ENCODE measurements around the gene ZFAND6. TPM values are rescaled to one million over a fixed set of nuclear protein-coding genes. Genes with fewer than 3 reads are reported as not detected.
"Not testable (repeated sequence)": the region's sequence is repeated elsewhere in the genome, so short reads cannot be mapped to it uniquely, and the experiment has no call there.

Gene ZFAND6
- total RNA-seq, 1 donor from 2014 or later: 84.9 TPM

- not testable (repeated sequence) for DNase-seq (ENCODE audit: extremely low read depth, low read depth, low spot score)
Measured at GRCh38 chr15:80045219-80045618, 14.3 kb upstream of the ZFAND6 start.

DNA sequence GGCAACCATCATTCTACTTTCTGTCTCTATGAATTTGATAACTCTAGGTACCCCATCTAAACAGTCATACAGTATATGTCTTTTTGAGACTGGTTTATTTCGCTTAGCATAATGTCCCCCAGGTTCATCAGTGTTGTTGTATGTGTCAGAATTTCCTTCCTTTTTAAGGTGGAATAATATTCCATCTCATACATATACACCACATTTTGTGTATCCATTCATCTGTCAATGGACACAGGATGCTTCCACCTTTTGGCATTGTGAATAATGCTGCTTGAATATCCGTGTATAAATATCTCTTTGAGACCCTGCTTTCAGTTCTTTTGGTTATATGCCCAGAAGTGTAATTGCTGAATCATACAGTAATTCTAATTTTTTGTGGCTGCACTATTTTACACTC lies 10.4 kb upstream of the ZFAND6 start:
- no peak for DNase-seq (ENCODE audit: extremely low read depth, low read depth, low spot score)

DNA sequence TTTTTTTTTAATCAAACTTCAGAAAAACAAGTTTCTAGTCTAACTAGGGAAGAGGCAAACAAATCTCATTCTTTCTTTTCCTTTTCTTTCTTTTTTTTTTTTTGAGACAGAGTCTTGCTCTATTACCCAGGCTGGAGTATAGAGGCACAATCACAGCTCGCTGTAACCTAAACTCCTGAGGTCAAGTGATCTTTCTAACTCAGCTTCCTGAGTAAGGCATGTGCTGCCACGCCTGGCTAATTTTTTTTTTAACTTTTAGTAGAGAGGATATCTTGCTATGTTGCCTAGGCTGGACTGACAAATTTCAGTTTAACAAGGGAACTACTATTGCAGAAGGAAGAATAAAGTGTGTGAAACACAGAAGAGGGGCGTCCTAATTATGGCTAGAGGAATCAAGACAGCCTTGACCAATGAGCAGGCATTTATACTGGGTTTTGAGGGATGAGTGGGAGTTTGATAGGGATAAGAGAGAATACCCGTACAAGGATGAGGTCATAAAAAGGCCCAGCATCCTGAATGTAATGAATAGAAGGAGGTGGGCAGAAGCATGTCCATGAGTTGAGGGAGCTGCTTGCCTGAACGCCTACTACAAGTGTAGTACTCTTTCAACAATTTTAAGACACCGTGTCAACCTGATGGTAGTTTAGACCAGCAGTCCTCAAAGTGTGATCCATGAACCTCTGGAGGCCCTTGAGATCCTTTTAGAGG lies 6.7 kb upstream of the ZFAND6 start:
- DNase-seq (ENCODE audit: extremely low read depth, low read depth, low spot score): no peak

DNA sequence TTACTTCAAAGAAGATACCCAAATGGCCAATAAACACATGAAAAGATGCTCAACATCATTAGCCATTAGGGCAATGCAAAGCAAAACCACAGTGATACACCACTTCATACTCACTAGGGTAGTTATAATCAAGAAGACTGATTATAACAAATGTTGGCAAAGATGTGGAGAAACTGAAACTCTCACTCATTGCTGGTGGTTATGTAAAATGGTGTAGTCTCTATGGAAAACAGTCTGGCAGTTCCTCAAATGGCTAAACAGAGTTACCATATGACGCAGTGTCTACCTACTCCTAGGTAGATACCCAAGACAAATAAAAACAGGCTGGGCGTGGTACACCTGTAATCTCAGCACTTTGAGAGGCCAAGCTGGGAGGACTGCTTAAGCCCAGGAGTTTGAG lies 3.5 kb upstream of the ZFAND6 start:
- DNase-seq (ENCODE audit: extremely low read depth, low read depth, low spot score): no peak

- no peak for DNase-seq (ENCODE audit: extremely low read depth, low read depth, low spot score)
Measured at GRCh38 chr15:80058044-80058443, 1.4 kb upstream of the ZFAND6 start.

GRCh38 chr15:80059786-80060355 lies 395 bp downstream of the ZFAND6 start:
- no peak for DNase-seq (ENCODE audit: extremely low read depth, low read depth, low spot score)

- no peak for DNase-seq (ENCODE audit: extremely low read depth, low read depth, low spot score)
Measured at GRCh38 chr15:80060356-80061006, 1.0 kb downstream of the ZFAND6 start.

DNA sequence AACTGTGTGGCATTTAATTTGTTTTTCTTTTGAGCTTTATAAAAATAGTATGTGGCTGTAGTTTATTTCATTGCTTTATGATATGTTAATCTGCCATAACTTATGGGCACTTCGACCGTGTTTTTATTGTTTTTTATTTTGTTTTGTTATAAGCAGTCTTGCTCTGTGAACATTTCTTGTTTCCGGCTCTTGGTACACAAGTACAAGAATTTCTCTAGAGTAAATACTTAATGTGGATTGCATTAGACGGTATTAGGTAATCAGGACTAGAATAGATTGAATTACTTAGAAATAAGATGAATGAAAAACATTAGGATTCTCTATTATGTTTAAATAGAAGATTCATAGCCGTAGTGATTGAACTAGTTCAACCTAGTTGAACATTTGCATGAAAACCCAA lies 2.1 kb downstream of the ZFAND6 start:
- DNase-seq (ENCODE audit: extremely low read depth, low read depth, low spot score): no peak

DNA sequence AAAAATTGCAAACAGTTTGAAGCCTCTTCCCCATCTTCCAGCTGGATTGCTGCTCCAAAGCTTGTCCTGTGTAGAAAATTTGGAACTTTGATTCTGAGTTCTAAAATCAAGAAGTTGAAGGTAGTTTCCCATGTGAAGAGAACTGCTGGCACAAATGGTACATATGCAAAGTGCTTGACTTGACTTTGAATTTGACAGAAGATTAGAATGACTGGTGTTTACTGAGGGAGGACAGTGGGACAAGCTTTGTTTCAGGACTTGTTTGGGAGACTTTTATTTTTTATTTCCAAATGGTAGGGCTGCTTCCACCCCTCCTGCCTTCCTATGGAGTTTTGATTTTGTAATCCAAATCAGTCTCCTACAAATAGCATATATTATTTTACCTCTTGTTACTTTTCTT lies 7.4 kb downstream of the ZFAND6 start:
- no peak for DNase-seq (ENCODE audit: extremely low read depth, low read depth, low spot score)

- DNase-seq (ENCODE audit: extremely low read depth, low read depth, low spot score): no peak
Measured at GRCh38 chr15:80068578-80068977, 9.1 kb downstream of the ZFAND6 start.

DNA sequence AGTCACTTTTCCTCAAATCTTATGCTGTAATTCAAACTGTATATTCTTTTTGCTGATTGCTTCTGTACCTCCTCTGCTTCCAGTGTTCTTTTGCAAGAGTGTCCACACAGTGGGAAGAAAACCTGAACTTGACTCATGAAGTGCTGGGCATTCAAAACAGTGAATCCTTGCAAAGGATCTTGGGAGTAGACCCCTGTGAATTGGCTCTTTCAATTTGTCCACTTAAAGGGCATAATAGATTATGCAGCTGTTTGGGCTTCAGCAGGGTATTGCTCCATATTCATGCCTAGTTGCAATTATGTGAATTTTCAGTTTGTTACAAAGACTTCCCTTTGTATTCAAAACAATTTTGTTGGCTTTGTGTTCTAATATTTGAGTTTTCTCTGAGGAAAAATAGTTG lies 11.4 kb downstream of the ZFAND6 start:
- DNase-seq (ENCODE audit: extremely low read depth, low read depth, low spot score): no peak

DNA sequence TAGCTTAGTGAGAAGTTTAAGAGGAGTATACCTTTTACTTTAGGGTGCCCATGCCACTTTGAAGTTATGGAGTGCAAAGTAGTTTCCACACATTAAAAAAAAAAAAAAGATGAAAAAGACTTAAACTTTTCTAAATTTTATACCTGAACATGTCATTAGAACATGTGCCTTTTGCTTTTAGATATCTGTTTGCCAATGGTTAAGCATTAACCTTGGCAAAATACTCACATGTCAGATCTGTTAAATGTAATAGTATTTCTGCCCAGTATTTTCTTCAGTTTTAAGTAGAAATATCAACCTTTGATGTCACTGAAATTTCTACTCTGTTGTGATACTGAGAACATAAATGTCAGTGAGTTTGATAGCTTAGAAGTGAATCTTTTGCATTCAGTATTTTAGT lies 12.2 kb downstream of the ZFAND6 start:
- DNase-seq (ENCODE audit: extremely low read depth, low read depth, low spot score): no peak

DNA sequence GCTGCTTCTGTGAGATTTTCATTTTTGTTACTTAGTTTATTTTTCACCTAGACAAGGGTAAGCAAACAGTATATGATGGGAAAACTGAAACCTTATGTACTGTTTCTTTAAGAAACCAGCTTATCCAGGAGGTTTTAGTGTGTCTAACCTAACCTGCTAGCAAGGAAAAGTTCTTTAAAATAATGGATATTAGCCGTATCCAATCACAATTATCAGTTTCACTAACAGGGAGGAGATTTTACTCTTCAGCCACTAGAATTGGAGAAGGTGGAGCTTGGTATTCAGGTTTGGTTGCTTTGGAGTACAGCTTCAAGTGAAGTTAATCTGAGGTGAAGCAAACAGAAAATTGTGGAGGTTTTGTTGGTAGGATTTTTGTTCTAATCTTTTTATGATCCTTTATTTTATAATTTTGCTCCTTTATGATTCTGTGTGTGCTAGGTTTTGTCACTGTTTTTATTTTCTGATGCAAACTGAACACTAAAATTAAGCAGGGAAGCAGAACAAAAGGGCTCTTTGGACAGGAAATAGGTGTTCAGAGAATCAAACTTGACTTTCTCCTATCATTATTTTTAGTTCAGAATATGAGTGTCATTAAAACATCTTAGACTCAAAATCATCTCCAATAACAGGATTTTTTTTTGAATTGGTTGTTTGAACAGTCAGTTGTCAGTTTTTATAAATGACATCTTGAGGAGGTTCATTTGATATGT lies 13.0 kb downstream of the ZFAND6 start:
- peak; percentile 87 for DNase-seq (ENCODE audit: extremely low read depth, low read depth, low spot score)

DNA sequence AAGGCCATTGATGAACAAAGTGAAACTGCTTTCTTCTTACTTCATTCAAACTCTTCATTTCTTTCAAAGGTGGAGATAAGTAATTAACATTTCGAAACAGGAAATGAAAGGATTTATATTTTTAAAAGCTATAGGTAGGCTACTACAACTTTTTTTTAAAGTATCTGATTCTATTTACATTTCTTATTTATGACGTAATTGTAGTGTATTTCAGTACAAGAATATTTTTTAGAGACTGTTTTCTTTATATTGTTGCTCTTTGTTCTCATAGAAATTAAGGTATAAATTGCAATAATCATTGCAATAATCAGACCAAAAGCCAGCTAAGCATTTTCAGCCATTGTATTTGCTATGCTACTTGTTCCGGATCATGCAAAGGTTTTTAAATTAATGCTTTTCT lies 13.7 kb downstream of the ZFAND6 start:
- DNase-seq (ENCODE audit: extremely low read depth, low read depth, low spot score): no peak

DNA sequence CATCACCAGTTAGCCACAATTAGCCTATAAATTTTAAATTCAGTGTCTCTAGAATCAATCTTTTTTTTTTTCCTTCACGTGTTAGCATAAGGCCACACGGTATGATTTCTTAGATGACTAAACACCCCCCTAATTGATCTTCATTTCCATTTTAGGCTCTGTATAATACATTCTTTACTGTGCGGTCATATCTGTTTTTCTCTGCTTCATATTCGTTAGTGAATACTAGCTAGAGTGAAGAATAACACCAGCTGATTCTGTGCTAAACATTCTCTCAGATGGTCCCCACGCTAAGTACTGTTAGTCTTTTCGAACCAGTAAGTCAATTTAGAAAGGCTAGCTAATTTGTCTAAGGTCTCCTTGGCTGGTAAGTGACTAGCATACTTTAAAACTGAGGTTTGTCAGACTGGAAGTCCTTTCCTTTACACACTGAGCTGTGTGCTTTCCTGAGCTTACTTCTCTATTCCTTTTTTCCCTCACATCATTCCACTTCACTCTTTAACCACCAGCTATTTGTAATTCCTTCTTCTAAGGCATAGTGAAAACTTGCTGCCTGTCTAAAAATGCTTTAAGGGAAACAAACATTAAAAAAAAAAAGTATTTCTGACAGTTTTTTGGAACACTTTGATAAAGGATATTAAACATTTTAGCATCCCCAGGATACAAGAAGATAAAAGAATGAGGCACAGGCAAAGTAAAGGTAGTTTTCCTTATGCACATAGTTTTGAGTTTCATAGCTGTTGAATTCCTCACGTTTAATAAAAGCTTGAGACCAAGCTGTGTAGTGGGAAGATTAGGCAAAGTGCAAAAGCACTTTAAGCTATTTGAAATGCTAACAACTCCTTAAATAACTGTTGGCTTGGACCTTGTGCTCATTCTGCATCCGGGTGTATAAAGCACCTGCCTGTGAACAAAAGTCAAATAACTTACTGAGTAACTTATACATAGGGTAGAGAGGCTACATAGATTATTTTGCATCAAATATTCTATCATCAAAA lies 17.1 kb downstream of the ZFAND6 start:
- no peak for DNase-seq (ENCODE audit: extremely low read depth, low read depth, low spot score)

DNA sequence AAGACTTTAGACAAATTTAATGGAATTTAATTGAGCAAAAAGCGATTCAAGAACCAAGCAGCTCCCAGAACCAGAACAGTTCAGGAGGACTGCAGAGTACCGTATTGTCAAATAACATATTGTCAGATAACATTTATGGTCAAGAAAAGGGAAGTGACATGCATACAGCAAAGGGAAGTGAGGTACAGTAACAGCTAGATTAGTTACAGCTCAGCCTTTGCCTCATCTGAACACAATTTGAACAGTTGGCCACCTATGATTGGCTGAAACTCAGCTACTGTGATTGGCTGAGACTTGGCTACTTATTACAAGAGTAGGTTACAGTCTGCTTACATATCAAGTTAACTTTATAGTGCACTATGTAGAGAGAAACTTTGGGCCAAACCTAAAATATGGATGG lies 21.9 kb downstream of the ZFAND6 start:
- DNase-seq (ENCODE audit: extremely low read depth, low read depth, low spot score): no peak

- no peak for DNase-seq (ENCODE audit: extremely low read depth, low read depth, low spot score)
Measured at GRCh38 chr15:80087104-80087503, 27.6 kb downstream of the ZFAND6 start.

GRCh38 chr15:80090041-80090440 lies 30.6 kb downstream of the ZFAND6 start:
- DNase-seq (ENCODE audit: extremely low read depth, low read depth, low spot score): no peak

DNA sequence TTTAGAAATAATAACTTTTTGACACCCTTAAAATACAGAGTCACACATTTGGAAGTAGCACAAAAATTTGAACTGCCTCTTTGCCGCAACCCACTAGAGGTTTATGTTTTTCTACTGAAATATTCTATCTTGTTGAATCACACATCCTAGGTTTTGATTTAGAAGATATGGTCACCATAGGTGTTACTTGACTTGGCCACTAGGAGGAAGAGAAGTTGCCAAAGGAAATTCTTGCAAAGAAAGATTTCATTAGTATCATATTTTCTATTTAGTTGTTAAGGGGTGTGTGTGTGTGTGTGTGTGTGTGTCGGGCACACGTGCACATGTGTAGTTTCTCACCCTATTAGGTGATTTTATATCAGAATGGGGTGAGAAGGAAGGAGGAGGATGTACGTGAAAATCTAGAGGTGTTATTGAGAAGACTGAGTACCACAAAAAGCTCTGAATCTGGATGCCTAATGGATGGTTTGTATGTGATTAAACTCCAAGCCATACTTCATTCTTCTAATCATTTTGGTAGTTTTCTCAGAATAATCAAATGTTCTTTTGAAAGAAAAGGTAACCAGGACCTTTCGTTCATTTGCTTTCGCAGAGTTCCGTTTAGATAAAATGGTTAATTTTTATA lies 31.5 kb downstream of the ZFAND6 start:
- no peak for DNase-seq (ENCODE audit: extremely low read depth, low read depth, low spot score)

DNA sequence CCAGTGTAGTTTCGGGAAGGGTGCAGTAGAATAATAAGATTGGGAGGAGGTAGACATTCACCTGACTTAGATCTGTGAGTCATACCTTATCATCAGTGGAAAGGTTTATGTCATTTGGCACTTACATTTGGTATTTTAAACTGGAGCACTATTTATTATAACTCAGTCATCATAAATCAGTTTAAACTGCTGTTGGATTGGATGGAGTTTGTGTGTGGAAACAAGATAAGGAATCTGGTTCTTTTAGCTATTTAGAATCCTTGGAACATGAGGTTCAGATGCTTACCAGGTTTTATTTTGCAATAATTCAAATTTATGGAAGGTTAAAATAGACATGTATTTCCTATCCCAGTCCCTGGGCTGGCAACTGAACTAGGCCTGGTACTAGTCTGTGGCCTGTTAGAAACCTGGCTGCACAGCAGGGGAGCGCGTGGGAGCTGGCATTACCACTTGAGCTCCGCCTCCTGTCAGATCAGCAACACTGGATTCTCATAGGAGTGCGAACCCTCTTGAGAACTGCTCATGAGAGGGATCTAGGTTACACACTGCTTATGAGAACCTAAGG lies 34.5 kb downstream of the ZFAND6 start:
- no peak for DNase-seq (ENCODE audit: extremely low read depth, low read depth, low spot score)
